Activated naive CD4-positive, alpha-beta T cell treated with anti-CD3 and anti-CD28 coated beads, Interleukin-2, amount 10 ng/mL, durations not matched to agents 7 days and 5 days (primary cell): Measurements from ENCODE around the gene CENPF.

Source experiments
- CTCF ChIA-PET: fragments of 350-600 bp; sonication (Branson Sonifier 250); formaldehyde crosslinking; loops from one replicate; lab custom pipeline; 2021; ENCODE audit warnings: antibody characterized with exemption; lab: Charles Lee
- DNase-seq: peaks from one replicate; pipeline ENCODE4 v3.0.0-alpha.2; 2020
- H3K27ac Mint-ChIP-seq: one replicate; pipeline ENCODE4 v1.8.0; 2021; ENCODE audit warnings: mild to moderate bottlenecking, moderate library complexity, mixed read lengths
- H3K27me3 Mint-ChIP-seq: one replicate; pipeline ENCODE4 v1.8.0; 2021; ENCODE audit warnings: mild to moderate bottlenecking, mixed read lengths
- H3K36me3 Mint-ChIP-seq: one replicate; pipeline ENCODE4 v1.8.0; 2021; ENCODE audit warnings: mixed read lengths
- H3K4me1 Mint-ChIP-seq: one replicate; pipeline ENCODE4 v1.8.0; 2021; ENCODE audit warnings: mixed read lengths
- H3K4me3 Mint-ChIP-seq: one replicate; pipeline ENCODE4 v1.8.0; 2021; ENCODE audit warnings: mild to moderate bottlenecking, moderate library complexity, mixed read lengths
- H3K9me3 Mint-ChIP-seq: one replicate; pipeline ENCODE4 v1.8.0; 2021; ENCODE audit warnings: mixed read lengths

Gene CENPF

GRCh38 chr1:214638459-214638807 lies 35.4 kb downstream of the CENPF start:
- H3K4me3 Mint-ChIP-seq: peak overlapping the region; percentile 39
- CTCF ChIA-PET: interaction anchor here (1.0 to 7.9 kb wide), 9 partner anchors 8 to 377 kb away, joined by 3 to 65 read pairs (median 6); no protein-coding TSS in a partner anchor
- peak; percentile 22 for DNase-seq
- H3K36me3 Mint-ChIP-seq: peaks cover 52% of the 10 kb centered on the region
- H3K27me3 Mint-ChIP-seq: no peaks in the 10 kb centered on the region
- H3K9me3 Mint-ChIP-seq: peaks cover 2% of the 10 kb centered on the region
- H3K4me1 Mint-ChIP-seq: peaks cover 4% of the 10 kb centered on the region
- no peak overlapping the region for H3K27ac Mint-ChIP-seq

GRCh38 chr1:214638997-214639396 lies 36.0 kb downstream of the CENPF start:
- H3K4me3 Mint-ChIP-seq: no peak overlapping the region
- no peak for DNase-seq
- H3K36me3 Mint-ChIP-seq: peaks cover 53% of the 10 kb centered on the region
- peaks cover 2% of the 10 kb centered on the region for H3K9me3 Mint-ChIP-seq
- CTCF ChIA-PET: interaction anchor here (1.3 to 7.9 kb wide), 5 partner anchors 11 to 307 kb away, joined by 4 to 65 read pairs (median 7); no protein-coding TSS in a partner anchor
- no peaks in the 10 kb centered on the region for H3K27me3 Mint-ChIP-seq
- no peak overlapping the region for H3K27ac Mint-ChIP-seq
- peaks cover 4% of the 10 kb centered on the region for H3K4me1 Mint-ChIP-seq

- CTCF ChIA-PET: interaction anchor here (0.6 to 7.9 kb wide), 5 partner anchors 13 to 356 kb away, joined by 3 to 65 read pairs (median 3); no protein-coding TSS in a partner anchor
- peaks cover 55% of the 10 kb centered on the region for H3K36me3 Mint-ChIP-seq
Measured at GRCh38 chr1:214640431-214641213, 37.6 kb downstream of the CENPF start.

GRCh38 chr1:214641214-214641895 lies 38.4 kb downstream of the CENPF start:
- CTCF ChIA-PET: interaction anchor here (0.6 to 7.9 kb wide), 5 partner anchors 9 to 357 kb away, joined by 3 to 65 read pairs (median 3); no protein-coding TSS in a partner anchor

More at GRCh38 chr1:214640431-214641213, 37.6 kb downstream of the CENPF start:
- peaks cover 15% of the 10 kb centered on the region for H3K4me1 Mint-ChIP-seq
- H3K27me3 Mint-ChIP-seq: no peaks in the 10 kb centered on the region
- peaks cover 4% of the 10 kb centered on the region for H3K9me3 Mint-ChIP-seq
- DNase-seq: no peak
- no peak overlapping the region for H3K27ac Mint-ChIP-seq
- H3K4me3 Mint-ChIP-seq: no peak overlapping the region

GRCh38 chr1:214643030-214643429 lies 40.0 kb downstream of the CENPF start:
- H3K4me3 Mint-ChIP-seq: no peak overlapping the region
- no peak for DNase-seq
- CTCF ChIA-PET: interaction anchor here (2.8 kb wide), 1 partner anchor 311 kb away, joined by 13 read pairs; no protein-coding TSS in a partner anchor
- peaks cover 4% of the 10 kb centered on the region for H3K9me3 Mint-ChIP-seq
- H3K27me3 Mint-ChIP-seq: no peaks in the 10 kb centered on the region
- peaks cover 28% of the 10 kb centered on the region for H3K4me1 Mint-ChIP-seq
- H3K27ac Mint-ChIP-seq: no peak overlapping the region
- H3K36me3 Mint-ChIP-seq: peaks cover 58% of the 10 kb centered on the region

More at GRCh38 chr1:214641214-214641895, 38.4 kb downstream of the CENPF start:
- Mint-ChIP-seq H3K27ac (no peak overlapping the region), H3K4me1 (peaks cover 22% of the 10 kb centered on the region), H3K27me3 (no peaks in the 10 kb centered on the region), H3K4me3 (no peak overlapping the region), H3K36me3 (peaks cover 57% of the 10 kb centered on the region), H3K9me3 (peaks cover 4% of the 10 kb centered on the region)
- no peak for DNase-seq

- Mint-ChIP-seq H3K4me1 (peaks cover 28% of the 10 kb centered on the region), H3K27ac (peak overlapping the region; percentile 65), H3K27me3 (no peaks in the 10 kb centered on the region), H3K9me3 (peaks cover 2% of the 10 kb centered on the region), H3K36me3 (peaks cover 66% of the 10 kb centered on the region), H3K4me3 (no peak overlapping the region)
- peak; percentile 22 for DNase-seq
- CTCF ChIA-PET: interaction anchor here (0.8 to 2.0 kb wide), 4 partner anchors 8 to 18 kb away, joined by 3 to 12 read pairs (median 5); no protein-coding TSS in a partner anchor
Measured at GRCh38 chr1:214645712-214646111, 42.7 kb downstream of the CENPF start.

GRCh38 chr1:214648801-214649200 lies 45.8 kb downstream of the CENPF start:
- H3K9me3 Mint-ChIP-seq: peaks cover 2% of the 10 kb centered on the region
- no peak overlapping the region for H3K4me3 Mint-ChIP-seq
- no peak overlapping the region for H3K27ac Mint-ChIP-seq
- H3K27me3 Mint-ChIP-seq: no peaks in the 10 kb centered on the region
- DNase-seq: no peak
- H3K4me1 Mint-ChIP-seq: peaks cover 25% of the 10 kb centered on the region
- peaks cover 89% of the 10 kb centered on the region for H3K36me3 Mint-ChIP-seq
- CTCF ChIA-PET: interaction anchor here (1.0 to 2.7 kb wide), 3 partner anchors 12 to 22 kb away, joined by 4 to 12 read pairs (median 4); no protein-coding TSS in a partner anchor

- no peak overlapping the region for H3K27ac Mint-ChIP-seq
- CTCF ChIA-PET: interaction anchor here (2.7 kb wide), 1 partner anchor 22 kb away, joined by 12 read pairs; no protein-coding TSS in a partner anchor
- H3K36me3 Mint-ChIP-seq: peaks cover 88% of the 10 kb centered on the region
Measured at GRCh38 chr1:214649607-214650006, 46.6 kb downstream of the CENPF start.

GRCh38 chr1:214650664-214651063 lies 47.7 kb downstream of the CENPF start:
- no peak overlapping the region for H3K4me3 Mint-ChIP-seq
- H3K27ac Mint-ChIP-seq: no peak overlapping the region
- no peaks in the 10 kb centered on the region for H3K9me3 Mint-ChIP-seq
- no peaks in the 10 kb centered on the region for H3K27me3 Mint-ChIP-seq
- DNase-seq: no peak
- peaks cover 86% of the 10 kb centered on the region for H3K36me3 Mint-ChIP-seq
- CTCF ChIA-PET: interaction anchor here (1.1 kb wide), 1 partner anchor 319 kb away, joined by 3 read pairs; no protein-coding TSS in a partner anchor
- H3K4me1 Mint-ChIP-seq: peaks cover 13% of the 10 kb centered on the region

More at GRCh38 chr1:214649607-214650006, 46.6 kb downstream of the CENPF start:
- H3K4me3 Mint-ChIP-seq: no peak overlapping the region
- H3K4me1 Mint-ChIP-seq: peaks cover 21% of the 10 kb centered on the region
- no peaks in the 10 kb centered on the region for H3K27me3 Mint-ChIP-seq
- peaks cover 2% of the 10 kb centered on the region for H3K9me3 Mint-ChIP-seq
- DNase-seq: no peak

GRCh38 chr1:214657299-214657698 lies 54.3 kb downstream of the CENPF start:
- Mint-ChIP-seq H3K27ac (no peak overlapping the region), H3K4me1 (peaks cover 2% of the 10 kb centered on the region), H3K27me3 (no peaks in the 10 kb centered on the region), H3K36me3 (peaks cover 79% of the 10 kb centered on the region), H3K4me3 (no peak overlapping the region), H3K9me3 (no peaks in the 10 kb centered on the region)
- DNase-seq: no peak
- CTCF ChIA-PET: no interaction called here

- no peaks in the 10 kb centered on the region for H3K9me3 Mint-ChIP-seq
- no peak overlapping the region for H3K4me3 Mint-ChIP-seq
- H3K4me1 Mint-ChIP-seq: peaks cover 2% of the 10 kb centered on the region
- DNase-seq: no peak
- H3K36me3 Mint-ChIP-seq: peaks cover 79% of the 10 kb centered on the region
- H3K27ac Mint-ChIP-seq: no peak overlapping the region
- CTCF ChIA-PET: no interaction called here
- no peaks in the 10 kb centered on the region for H3K27me3 Mint-ChIP-seq
Measured at GRCh38 chr1:214658175-214658574, 55.2 kb downstream of the CENPF start.

GRCh38 chr1:214658785-214659184 lies 55.8 kb downstream of the CENPF start:
- Mint-ChIP-seq H3K27ac (no peak overlapping the region), H3K36me3 (peaks cover 81% of the 10 kb centered on the region), H3K4me3 (no peak overlapping the region), H3K4me1 (peaks cover 2% of the 10 kb centered on the region), H3K9me3 (no peaks in the 10 kb centered on the region), H3K27me3 (no peaks in the 10 kb centered on the region)
- DNase-seq: no peak
- CTCF ChIA-PET: interaction anchor here (1.7 kb wide), 1 partner anchor 12 kb away, joined by 4 read pairs; no protein-coding TSS in a partner anchor

GRCh38 chr1:214660190-214660589 lies 57.2 kb downstream of the CENPF start:
- Mint-ChIP-seq H3K9me3 (no peaks in the 10 kb centered on the region), H3K4me1 (peaks cover 2% of the 10 kb centered on the region), H3K27ac (no peak overlapping the region), H3K4me3 (no peak overlapping the region), H3K27me3 (no peaks in the 10 kb centered on the region), H3K36me3 (peaks cover 84% of the 10 kb centered on the region)
- DNase-seq: no peak
- CTCF ChIA-PET: interaction anchor here (0.7 to 1.7 kb wide), 9 partner anchors 9 to 863 kb away, joined by 3 to 4 read pairs (median 4); no protein-coding TSS in a partner anchor

- Mint-ChIP-seq H3K4me1 (peaks cover 2% of the 10 kb centered on the region), H3K27ac (no peak overlapping the region), H3K36me3 (peaks cover 86% of the 10 kb centered on the region), H3K4me3 (no peak overlapping the region), H3K27me3 (no peaks in the 10 kb centered on the region), H3K9me3 (no peaks in the 10 kb centered on the region)
- peak; percentile 50 for DNase-seq
- CTCF ChIA-PET: interaction anchor here (0.7 to 1.6 kb wide), 11 partner anchors 9 to 863 kb away, joined by 3 to 6 read pairs (median 3); no protein-coding TSS in a partner anchor
Measured at GRCh38 chr1:214660900-214661299, 57.9 kb downstream of the CENPF start.
